Neuronal stem cell (in vitro differentiated cells): ENCODE results near the gene POLA2.

ENCODE experiments used
- DNase-seq: peaks from one replicate; pipeline ENCODE4 v3.0.0-alpha.2; 2013; ENCODE audit warnings: low spot score
- H2AFZ ChIP-seq: one replicate; pipeline ENCODE4 v1.6.1; 2013; ENCODE audit warnings: mild to moderate bottlenecking, low read length, inconsistent platforms
- H2AK5ac ChIP-seq: 2 replicates; pipeline ENCODE4 v1.6.1; 2013; ENCODE audit warnings: low read depth, mild to moderate bottlenecking, inconsistent platforms, low read length, moderate library complexity, mixed read lengths
- H2BK120ac ChIP-seq: 2 replicates; pipeline ENCODE4 v1.6.1; 2013; ENCODE audit warnings: low read depth, mild to moderate bottlenecking, inconsistent platforms, low read length, moderate library complexity, mixed read lengths
- H2BK12ac ChIP-seq: one replicate; pipeline ENCODE4 v1.6.1; 2013; ENCODE audit warnings: low read length, inconsistent platforms
- H2BK15ac ChIP-seq: 2 replicates; pipeline ENCODE4 v1.6.1; 2013; ENCODE audit warnings: mild to moderate bottlenecking, low read length, inconsistent platforms, mixed read lengths
- H2BK5ac ChIP-seq: one replicate; pipeline ENCODE4 v1.6.1; 2013; ENCODE audit warnings: inconsistent platforms, mild to moderate bottlenecking, low read length, moderate library complexity
- H3K14ac ChIP-seq: one replicate; pipeline ENCODE4 v1.6.1; 2013; ENCODE audit warnings: low read length, inconsistent platforms
- H3K18ac ChIP-seq: 2 replicates; pipeline ENCODE4 v1.6.1; 2013; ENCODE audit warnings: low read length, inconsistent platforms
- H3K23ac ChIP-seq: 2 replicates; pipeline ENCODE4 v1.6.1; 2013; ENCODE audit warnings: low read depth, mild to moderate bottlenecking, mixed read lengths, low read length, inconsistent platforms; ENCODE audit not compliant: poor library complexity
- H3K27ac ChIP-seq: replicated peaks from 3 replicates; pipeline ENCODE4 v1.5.1; 2013; ENCODE audit warnings: low read length, inconsistent platforms
- H3K27me3 ChIP-seq, 3 experiments: 2 replicates each; pipeline ENCODE4 v1.6.1; 2013; ENCODE audit warnings: low read length in 3 of 3, mild to moderate bottlenecking in 2 of 3, inconsistent platforms in 1 of 3, low read depth in 1 of 3, mixed read lengths in 1 of 3, moderate library complexity in 1 of 3; ENCODE audit not compliant: control insufficient read depth in 3 of 3, insufficient read depth in 3 of 3
- H3K36me3 ChIP-seq, 2 donors: replicated peaks in 1 of 2; 2 replicates each; pipeline ENCODE4 v1.6.1; 2013; ENCODE audit warnings: low read length in 2 of 2; ENCODE audit not compliant: control insufficient read depth in 2 of 2, insufficient read depth in 2 of 2
- H3K4ac ChIP-seq: 2 replicates; pipeline ENCODE4 v1.6.1; 2013; ENCODE audit warnings: inconsistent platforms, mild to moderate bottlenecking, low read length, moderate library complexity
- H3K4me1 ChIP-seq, 2 donors: 1 replicate in 1 of 2; 2 replicates in 1 of 2; pipeline ENCODE4 v1.6.1; 2013; ENCODE audit warnings: low read length in 2 of 2, low read depth in 1 of 2; ENCODE audit not compliant: control insufficient read depth in 2 of 2, insufficient read depth in 1 of 2
- H3K4me2 ChIP-seq: one replicate; pipeline ENCODE4 v1.6.1; 2013; ENCODE audit warnings: mild to moderate bottlenecking, low read length, inconsistent platforms; ENCODE audit not compliant: insufficient read depth, poor library complexity, severe bottlenecking
- H3K4me3 ChIP-seq, 2 donors: 2 replicates each; pipeline ENCODE4 v1.5.1; 2013; ENCODE audit warnings: low read length in 2 of 2, mild to moderate bottlenecking in 2 of 2, inconsistent platforms in 1 of 2, moderate library complexity in 1 of 2
- H3K79me1 ChIP-seq: one replicate; pipeline ENCODE4 v1.6.1; 2013; ENCODE audit warnings: low read depth, mild to moderate bottlenecking, inconsistent platforms, low read length, moderate library complexity
- H3K9ac ChIP-seq: one replicate; pipeline ENCODE4 v1.6.1; 2013; ENCODE audit warnings: mild to moderate bottlenecking, low read depth, low read length, inconsistent platforms; ENCODE audit not compliant: poor library complexity
- H3K9me3 ChIP-seq, 2 donors: replicated peaks in 1 of 2; 2 replicates each; pipeline versions ENCODE3 to v1.6.1; 2013; ENCODE audit warnings: low read length in 2 of 2, mild to moderate bottlenecking in 2 of 2, inconsistent platforms in 1 of 2, low read depth in 1 of 2, mixed read lengths in 1 of 2, moderate library complexity in 1 of 2; ENCODE audit not compliant: control insufficient read depth in 2 of 2, insufficient read depth in 1 of 2
- H4K8ac ChIP-seq: one replicate; pipeline ENCODE4 v1.6.1; 2013; ENCODE audit warnings: low read depth, mild to moderate bottlenecking, inconsistent platforms, low read length, moderate library complexity
- H4K91ac ChIP-seq: one replicate; pipeline ENCODE4 v1.6.1; 2013; ENCODE audit warnings: low read length, low read depth, mild to moderate bottlenecking, inconsistent platforms; ENCODE audit not compliant: poor library complexity
- WGBS, 2 donors: extraction: QIAGEN DNeasy Blood & Tissue Kit; methylation state at CpG; one replicate each; pipeline ENCODE4 v1.1.7; 2013; ENCODE audit warnings: missing lambda C conversion rate in 2 of 2, mixed read lengths in 1 of 2; ENCODE audit not compliant: insufficient read length in 2 of 2, insufficient replicate concordance in 1 of 2; ENCODE audit errors: extremely low coverage in 2 of 2; 5-methylcytosine and 5-hydroxymethylcytosine counted together

The POLA2 gene

GRCh38 chr11:65310736-65311135 is 49.0 kb downstream of the POLA2 start:
- Histone ChIP-seq H3K79me1 (no peaks in the 10 kb centered on the region), H2AK5ac (no peak overlapping the region), H2BK120ac (no peak overlapping the region), H3K14ac (no peak overlapping the region), H3K27me3 (peaks cover 0 to 10% (median 0%) of the 10 kb centered on the region in 3 experiments), H2BK12ac (no peak overlapping the region), H3K4me2 (no peak overlapping the region), H4K91ac (no peak overlapping the region), H4K8ac (no peak overlapping the region), H3K27ac (peak overlapping the region; percentile 78), H2BK5ac (no peak overlapping the region), H2BK15ac (no peak overlapping the region), H2AFZ (no peak overlapping the region), H3K9ac (no peak overlapping the region), H3K23ac (no peak overlapping the region), H3K36me3 (peaks cover under 1% of the 10 kb centered on the region in 2 donors), H3K4me3 (no peak overlapping the region), H3K4ac (no peak overlapping the region), H3K9me3 (no peaks in the 10 kb centered on the region), H3K18ac (no peak overlapping the region), H3K4me1 (peaks cover 19 to 22% of the 10 kb centered on the region in 2 donors)
- WGBS, 2 donors, result no CpG with 5 or more reads among the region's 6 CpGs
- peak; percentile 62 for DNase-seq

GRCh38 chr11:65311170-65311678 is 49.5 kb downstream of the POLA2 start:
- no peak overlapping the region for H3K4ac ChIP-seq
- H4K91ac ChIP-seq, result no peak overlapping the region
- H2BK15ac ChIP-seq, result no peak overlapping the region
- no peaks in the 10 kb centered on the region for H3K79me1 ChIP-seq
- peaks cover 0 to 10% (median 0%) of the 10 kb centered on the region in 3 experiments for H3K27me3 ChIP-seq
- no peak overlapping the region for H2AFZ ChIP-seq
- H3K18ac ChIP-seq, result peak overlapping the region; percentile 68
- no peak overlapping the region for H2AK5ac ChIP-seq
- peaks cover 19 to 22% of the 10 kb centered on the region in 2 donors for H3K4me1 ChIP-seq
- DNase-seq, result no peak
- no peak overlapping the region for H3K23ac ChIP-seq
- H2BK12ac ChIP-seq, result no peak overlapping the region
- no peaks in the 10 kb centered on the region for H3K9me3 ChIP-seq
- no peaks in the 10 kb centered on the region for H3K36me3 ChIP-seq
- H3K4me2 ChIP-seq, result no peak overlapping the region
- peak overlapping the region; percentile 78 for H3K27ac ChIP-seq
- no CpG with 5 or more reads among the region's 5 CpGs for WGBS, 2 donors
- H3K14ac ChIP-seq, result no peak overlapping the region
- H2BK5ac ChIP-seq, result no peak overlapping the region
- no peak overlapping the region for H4K8ac ChIP-seq
- H3K9ac ChIP-seq, result no peak overlapping the region
- no peak overlapping the region for H2BK120ac ChIP-seq
- H3K4me3 ChIP-seq, result no peak overlapping the region

DNA sequence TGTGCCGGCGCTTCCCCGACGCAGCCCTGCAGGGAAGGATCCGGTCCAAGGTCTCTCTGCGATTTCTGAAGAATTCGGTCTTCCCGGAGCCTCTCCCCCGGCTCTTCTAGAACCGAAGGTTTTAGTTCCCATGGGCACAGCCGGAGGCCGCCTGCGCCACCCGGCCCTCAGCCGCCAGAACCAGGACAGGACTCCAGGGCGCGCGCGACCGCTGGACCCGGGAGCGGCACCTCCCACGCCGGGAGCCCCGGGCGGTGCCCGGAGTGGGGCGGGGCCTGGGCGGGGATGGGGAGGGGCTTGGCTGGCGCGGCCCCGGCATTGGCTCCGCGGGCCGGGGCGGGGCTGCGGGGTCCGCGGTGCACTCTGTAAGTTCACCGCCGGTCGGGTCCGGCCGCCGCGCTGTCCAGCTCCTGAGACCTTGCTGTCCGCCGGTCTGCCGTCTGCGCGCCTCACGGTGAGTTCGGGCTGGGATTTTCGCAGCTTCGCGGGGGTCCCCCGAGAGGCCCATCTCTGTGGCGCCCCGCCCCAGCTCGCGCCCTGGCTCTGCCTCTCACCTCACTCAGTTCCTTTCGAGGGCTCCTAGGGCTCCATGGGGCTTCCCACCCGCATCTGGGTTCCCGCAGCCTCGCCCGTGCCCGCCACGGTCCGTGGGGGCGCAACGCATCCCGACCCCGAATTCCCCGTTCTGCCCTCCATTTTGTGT is 52.9 kb downstream of the POLA2 start, which contains the start of gene CDC42EP2:
Gene CDC42EP2, plus strand, starts transcription at position 366 of the 703 bp plus-strand sequence. CDS start 6,033 bp downstream, outside the sequence.
- Histone ChIP-seq H3K79me1 (no peaks in the 10 kb centered on the region), H2BK15ac (no peak within 1 kb of the TSS), H3K27ac (no peak within 1 kb of the TSS), H2BK5ac (no peak within 1 kb of the TSS), H3K27me3 (peaks cover 0 to 10% (median 0%) of the 10 kb centered on the region in 3 experiments), H3K18ac (peak within 1 kb of the TSS; percentile 66), H3K4ac (no peak within 1 kb of the TSS), H3K4me3 (peak within 1 kb of the TSS; percentile 76 to 82), H3K4me1 (peaks cover 30% of the 10 kb centered on the region in 2 donors), H3K36me3 (no peaks in the 10 kb centered on the region), H2BK12ac (no peak within 1 kb of the TSS), H2BK120ac (no peak within 1 kb of the TSS), H3K4me2 (peak within 1 kb of the TSS; percentile 94), H3K23ac (peak within 1 kb of the TSS; percentile 92), H3K9ac (peak within 1 kb of the TSS; percentile 63), H2AFZ (peak within 1 kb of the TSS; percentile 96), H4K91ac (no peak within 1 kb of the TSS), H3K9me3 (no peaks in the 10 kb centered on the region), H3K14ac (no peak within 1 kb of the TSS), H4K8ac (no peak within 1 kb of the TSS), H2AK5ac (no peak within 1 kb of the TSS)
- DNase-seq, result peak; percentile 85
- no CpG with 5 or more reads among the region's 74 CpGs for WGBS, 2 donors

GRCh38 chr11:65315204-65315865 is 53.6 kb downstream of the POLA2 start:
- H3K4me1 ChIP-seq, result peaks cover 25% of the 10 kb centered on the region in 2 donors
- H3K23ac ChIP-seq, result peak overlapping the region; percentile 92
- H4K8ac ChIP-seq, result no peak overlapping the region
- peak overlapping the region; percentile 63 for H3K9ac ChIP-seq
- no peak overlapping the region for H3K14ac ChIP-seq
- DNase-seq, result peak; percentile 89
- no peaks in the 10 kb centered on the region for H3K36me3 ChIP-seq
- H3K18ac ChIP-seq, result peak overlapping the region; percentile 66
- no CpG with 5 or more reads among the region's 59 CpGs for WGBS, 2 donors
- no peak overlapping the region for H3K27ac ChIP-seq
- peak overlapping the region; percentile 94 for H3K4me2 ChIP-seq
- H2BK12ac ChIP-seq, result no peak overlapping the region
- H4K91ac ChIP-seq, result no peak overlapping the region
- no peak overlapping the region for H2AK5ac ChIP-seq
- peaks cover 0 to 10% (median 0%) of the 10 kb centered on the region in 3 experiments for H3K27me3 ChIP-seq
- no peak overlapping the region for H3K4ac ChIP-seq
- H2AFZ ChIP-seq, result peak overlapping the region; percentile 96
- H3K79me1 ChIP-seq, result no peaks in the 10 kb centered on the region
- H2BK120ac ChIP-seq, result no peak overlapping the region
- H3K4me3 ChIP-seq, result peak overlapping the region; percentile 76 to 82
- H2BK15ac ChIP-seq, result no peak overlapping the region
- H2BK5ac ChIP-seq, result no peak overlapping the region
- H3K9me3 ChIP-seq, result no peaks in the 10 kb centered on the region
